ENCODE data around the gene SUPT3H.
"Not testable (repeated sequence)": the region's sequence is repeated elsewhere in the genome, so short reads cannot be mapped to it uniquely, and the experiment has no call there.

The SUPT3H gene

GRCh38 chr6:45212976-45213375, 164.8 kb downstream of the SUPT3H start:
- H3K27ac Mint-ChIP-seq: peak overlapping the region; percentile 7
- DNase-seq (no peak), ATAC-seq (peak; percentile 95)

GRCh38 chr6:45209762-45210161, 168.0 kb downstream of the SUPT3H start:
- Mint-ChIP-seq H3K27ac (peak overlapping the region; percentile 72), H3K4me3 (no peak overlapping the region), H3K27me3 (no peaks in the 10 kb centered on the region), H3K4me1 (peaks cover 58% of the 10 kb centered on the region), H3K36me3 (ENCODE audit: low read depth) (peaks cover 25% of the 10 kb centered on the region), H3K9me3 (peaks cover 35% of the 10 kb centered on the region)
- no peak for DNase-seq
- ATAC-seq: no peak

More at GRCh38 chr6:45212976-45213375, 164.8 kb downstream of the SUPT3H start:
- H3K4me1 Mint-ChIP-seq: peaks cover 40% of the 10 kb centered on the region
- H3K4me3 Mint-ChIP-seq: no peak overlapping the region
- peaks cover 46% of the 10 kb centered on the region for H3K9me3 Mint-ChIP-seq
- H3K36me3 Mint-ChIP-seq (ENCODE audit: low read depth): peaks cover 24% of the 10 kb centered on the region
- no peaks in the 10 kb centered on the region for H3K27me3 Mint-ChIP-seq

- Mint-ChIP-seq H3K27me3 (no peaks in the 10 kb centered on the region), H3K9me3 (peaks cover 20% of the 10 kb centered on the region), H3K4me3 (no peak overlapping the region), H3K36me3 (ENCODE audit: low read depth) (peaks cover 24% of the 10 kb centered on the region), H3K4me1 (peaks cover 44% of the 10 kb centered on the region), H3K27ac (peak overlapping the region; percentile 81)
- peak; percentile 84 for ATAC-seq
- no peak for DNase-seq
Observed at GRCh38 chr6:45206793-45207492, 170.8 kb downstream of the SUPT3H start.

GRCh38 chr6:45201484-45201883, 176.2 kb downstream of the SUPT3H start:
- DNase-seq (no peak), ATAC-seq (no peak)
- Mint-ChIP-seq H3K27me3 (no peaks in the 10 kb centered on the region), H3K27ac (no peak overlapping the region), H3K36me3 (ENCODE audit: low read depth) (no peaks in the 10 kb centered on the region), H3K4me3 (no peak overlapping the region), H3K4me1 (peaks cover 17% of the 10 kb centered on the region), H3K9me3 (no peaks in the 10 kb centered on the region)

GRCh38 chr6:45200510-45200909, 177.2 kb downstream of the SUPT3H start:
- no peaks in the 10 kb centered on the region for H3K36me3 Mint-ChIP-seq (ENCODE audit: low read depth)
- ATAC-seq: no peak
- no peak overlapping the region for H3K27ac Mint-ChIP-seq
- H3K9me3 Mint-ChIP-seq: no peaks in the 10 kb centered on the region
- DNase-seq: no peak
- peaks cover 22% of the 10 kb centered on the region for H3K4me1 Mint-ChIP-seq
- H3K27me3 Mint-ChIP-seq: no peaks in the 10 kb centered on the region
- H3K4me3 Mint-ChIP-seq: no peak overlapping the region

GRCh38 chr6:45199554-45199953, 178.2 kb downstream of the SUPT3H start:
- H3K27me3 Mint-ChIP-seq: no peaks in the 10 kb centered on the region
- H3K27ac Mint-ChIP-seq: no peak overlapping the region
- no peak for DNase-seq
- no peaks in the 10 kb centered on the region for H3K9me3 Mint-ChIP-seq
- peaks cover 31% of the 10 kb centered on the region for H3K4me1 Mint-ChIP-seq
- H3K36me3 Mint-ChIP-seq (ENCODE audit: low read depth): no peaks in the 10 kb centered on the region
- no peak overlapping the region for H3K4me3 Mint-ChIP-seq
- ATAC-seq: peak; percentile 49

GRCh38 chr6:45196121-45196520, 181.6 kb downstream of the SUPT3H start:
- H3K9me3 Mint-ChIP-seq: no peaks in the 10 kb centered on the region

GRCh38 chr6:45195137-45195536, 182.6 kb downstream of the SUPT3H start:
- Mint-ChIP-seq H3K9me3 (no peaks in the 10 kb centered on the region), H3K4me3 (no peak overlapping the region), H3K36me3 (ENCODE audit: low read depth) (peaks cover 6% of the 10 kb centered on the region), H3K4me1 (peaks cover 41% of the 10 kb centered on the region), H3K27me3 (no peaks in the 10 kb centered on the region), H3K27ac (no peak overlapping the region)
- peak; percentile 87 for ATAC-seq
- DNase-seq: no peak

More at GRCh38 chr6:45196121-45196520, 181.6 kb downstream of the SUPT3H start:
- DNase-seq (no peak), ATAC-seq (no peak)
- Mint-ChIP-seq H3K36me3 (ENCODE audit: low read depth) (peaks cover 2% of the 10 kb centered on the region), H3K4me1 (peaks cover 41% of the 10 kb centered on the region), H3K27me3 (no peaks in the 10 kb centered on the region), H3K4me3 (no peak overlapping the region), H3K27ac (no peak overlapping the region)

- peaks cover 47% of the 10 kb centered on the region for H3K4me1 Mint-ChIP-seq
- H3K36me3 Mint-ChIP-seq (ENCODE audit: low read depth): peaks cover 11% of the 10 kb centered on the region
- DNase-seq (no peak), ATAC-seq (no peak)
- H3K27ac Mint-ChIP-seq: no peak overlapping the region
- H3K4me3 Mint-ChIP-seq: no peak overlapping the region
- no peaks in the 10 kb centered on the region for H3K27me3 Mint-ChIP-seq
- peaks cover 5% of the 10 kb centered on the region for H3K9me3 Mint-ChIP-seq
Observed at GRCh38 chr6:45192556-45192955, 185.2 kb downstream of the SUPT3H start.

GRCh38 chr6:45191414-45191813, 186.3 kb downstream of the SUPT3H start:
- Mint-ChIP-seq H3K27ac (no peak overlapping the region), H3K4me1 (peaks cover 53% of the 10 kb centered on the region), H3K9me3 (peaks cover 5% of the 10 kb centered on the region), H3K4me3 (no peak overlapping the region), H3K36me3 (ENCODE audit: low read depth) (peaks cover 11% of the 10 kb centered on the region), H3K27me3 (no peaks in the 10 kb centered on the region)
- no peak for ATAC-seq
- DNase-seq: no peak

- ATAC-seq (peak; percentile 94), DNase-seq (peak; percentile 22)
- H3K27me3 Mint-ChIP-seq: no peaks in the 10 kb centered on the region
- peaks cover 54% of the 10 kb centered on the region for H3K4me1 Mint-ChIP-seq
- H3K36me3 Mint-ChIP-seq (ENCODE audit: low read depth): peaks cover 14% of the 10 kb centered on the region
- peaks cover 5% of the 10 kb centered on the region for H3K9me3 Mint-ChIP-seq
- peak overlapping the region; percentile 86 for H3K27ac Mint-ChIP-seq
- peak overlapping the region; percentile 33 for H3K4me3 Mint-ChIP-seq
Observed at GRCh38 chr6:45187836-45188235, 189.9 kb downstream of the SUPT3H start.

GRCh38 chr6:45185403-45186251, 192.1 kb downstream of the SUPT3H start:
- Mint-ChIP-seq H3K27ac (peak overlapping the region; percentile 86), H3K4me3 (peak overlapping the region; percentile 50), H3K36me3 (ENCODE audit: low read depth) (peaks cover 13% of the 10 kb centered on the region)

GRCh38 chr6:45184937-45185336, 192.8 kb downstream of the SUPT3H start:
- peaks cover 10% of the 10 kb centered on the region for H3K36me3 Mint-ChIP-seq (ENCODE audit: low read depth)

More at GRCh38 chr6:45185403-45186251, 192.1 kb downstream of the SUPT3H start:
- Mint-ChIP-seq H3K27me3 (no peaks in the 10 kb centered on the region), H3K9me3 (peaks cover 5% of the 10 kb centered on the region), H3K4me1 (peaks cover 50% of the 10 kb centered on the region)
- DNase-seq (peak; percentile 31), ATAC-seq (peak; percentile 70)

GRCh38 chr6:45184040-45184439, 193.7 kb downstream of the SUPT3H start:
- no peak overlapping the region for H3K27ac Mint-ChIP-seq
- no peak for DNase-seq
- H3K4me1 Mint-ChIP-seq: peaks cover 50% of the 10 kb centered on the region
- no peaks in the 10 kb centered on the region for H3K27me3 Mint-ChIP-seq
- ATAC-seq: no peak
- peaks cover 12% of the 10 kb centered on the region for H3K36me3 Mint-ChIP-seq (ENCODE audit: low read depth)
- H3K4me3 Mint-ChIP-seq: no peak overlapping the region
- H3K9me3 Mint-ChIP-seq: peaks cover 5% of the 10 kb centered on the region

More at GRCh38 chr6:45184937-45185336, 192.8 kb downstream of the SUPT3H start:
- H3K27me3 Mint-ChIP-seq: no peaks in the 10 kb centered on the region
- no peak for DNase-seq
- ATAC-seq: no peak
- peaks cover 5% of the 10 kb centered on the region for H3K9me3 Mint-ChIP-seq
- no peak overlapping the region for H3K4me3 Mint-ChIP-seq
- H3K27ac Mint-ChIP-seq: peak overlapping the region; percentile 86
- peaks cover 50% of the 10 kb centered on the region for H3K4me1 Mint-ChIP-seq

GRCh38 chr6:45176373-45176772, 201.4 kb downstream of the SUPT3H start:
- DNase-seq; H3K9me3 Mint-ChIP-seq; H3K36me3 Mint-ChIP-seq (ENCODE audit: low read depth); H3K27ac Mint-ChIP-seq; ATAC-seq; H3K27me3 Mint-ChIP-seq; H3K4me3 Mint-ChIP-seq: not testable (repeated sequence)
- peaks cover 25% of the 10 kb centered on the region for H3K4me1 Mint-ChIP-seq

All from activated naive CD8-positive, alpha-beta T cell treated with anti-CD3 and anti-CD28 coated beads, Interleukin-2, amount 50 U/mL, for 24 hours (primary cell).